Measurements from ENCODE around the gene STYXL1. TPM values are rescaled to one million over a fixed set of nuclear protein-coding genes. Genes with fewer than 3 reads are reported as not detected.

The STYXL1 gene
- total RNA-seq, 1 donor = 10.8 TPM

- Histone ChIP-seq H3K4me1 (ENCODE audit: insufficient read depth, low read length) (no peaks in the 10 kb centered on the region), H3K27me3 (ENCODE audit: insufficient read depth, low read length) (no peaks in the 10 kb centered on the region), H3K4me3 (ENCODE audit: low read length) (no peak overlapping the region), H3K9me3 (ENCODE audit: low read depth, low read length) (no peaks in the 10 kb centered on the region)
These were observed 62.2 kb downstream of the STYXL1 start for GRCh38 chr7:75985518-75986146.

GRCh38 chr7:75985009-75985517 is 62.7 kb downstream of the STYXL1 start:
- Histone ChIP-seq H3K4me1 (ENCODE audit: insufficient read depth, low read length) (no peaks in the 10 kb centered on the region), H3K4me3 (ENCODE audit: low read length) (no peak overlapping the region), H3K9me3 (ENCODE audit: low read depth, low read length) (no peaks in the 10 kb centered on the region), H3K27me3 (ENCODE audit: insufficient read depth, low read length) (no peaks in the 10 kb centered on the region)

- H3K9me3 ChIP-seq (ENCODE audit: low read depth, low read length) = no peaks in the 10 kb centered on the region
These were observed 63.4 kb downstream of the STYXL1 start for GRCh38 chr7:75984130-75985008.

GRCh38 chr7:75983471-75984129 is 64.2 kb downstream of the STYXL1 start:
- Histone ChIP-seq H3K4me1 (ENCODE audit: insufficient read depth, low read length) (no peaks in the 10 kb centered on the region), H3K4me3 (ENCODE audit: low read length) (no peak overlapping the region), H3K27me3 (ENCODE audit: insufficient read depth, low read length) (no peaks in the 10 kb centered on the region), H3K9me3 (ENCODE audit: low read depth, low read length) (no peaks in the 10 kb centered on the region)

More at GRCh38 chr7:75984130-75985008, 63.4 kb downstream of the STYXL1 start:
- no peaks in the 10 kb centered on the region for H3K4me1 ChIP-seq (ENCODE audit: insufficient read depth, low read length)
- no peak overlapping the region for H3K4me3 ChIP-seq (ENCODE audit: low read length)
- H3K27me3 ChIP-seq (ENCODE audit: insufficient read depth, low read length) = no peaks in the 10 kb centered on the region

DNA sequence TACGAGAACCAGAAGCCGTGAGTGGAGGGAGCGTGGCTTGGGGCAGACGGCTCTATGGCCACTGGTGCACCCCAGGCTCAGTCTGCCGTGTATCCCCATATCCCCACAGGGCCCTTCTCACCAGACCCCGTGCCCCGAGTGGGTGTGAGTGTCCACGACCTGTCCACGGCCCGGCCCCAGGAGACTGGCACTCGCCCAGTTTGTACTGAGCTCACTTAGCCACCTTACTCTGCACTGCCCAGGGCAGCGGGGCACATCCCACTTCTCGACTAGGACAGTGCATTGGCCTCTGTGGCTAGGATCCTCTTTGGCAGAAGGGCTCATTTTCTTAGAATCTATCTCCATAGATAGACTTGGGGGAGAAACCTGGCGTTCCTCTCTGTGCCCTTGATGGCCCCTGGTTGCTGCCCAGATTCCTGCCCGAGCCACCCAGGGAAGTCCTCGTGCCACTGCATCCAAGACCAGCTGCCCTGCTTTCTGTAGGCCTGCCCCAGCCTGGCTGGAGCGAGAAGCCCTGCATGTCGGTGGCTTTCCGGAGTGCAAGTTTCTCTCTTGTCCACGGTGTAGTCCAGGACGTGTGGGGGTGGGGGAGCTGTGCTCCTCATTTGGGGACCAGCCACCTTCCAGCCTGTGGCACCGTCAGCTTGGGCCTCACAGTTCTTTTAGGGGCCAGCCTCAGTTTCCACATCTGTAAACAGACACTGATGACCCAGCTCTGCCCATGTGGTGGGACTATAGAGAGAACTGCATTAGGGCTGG is 65.3 kb downstream of the STYXL1 start:
- H3K9me3 ChIP-seq (ENCODE audit: low read depth, low read length) = no peaks in the 10 kb centered on the region
- H3K4me1 ChIP-seq (ENCODE audit: insufficient read depth, low read length) = no peaks in the 10 kb centered on the region
- H3K27me3 ChIP-seq (ENCODE audit: insufficient read depth, low read length) = no peaks in the 10 kb centered on the region
- no peak overlapping the region for H3K4me3 ChIP-seq (ENCODE audit: low read length)

DNA sequence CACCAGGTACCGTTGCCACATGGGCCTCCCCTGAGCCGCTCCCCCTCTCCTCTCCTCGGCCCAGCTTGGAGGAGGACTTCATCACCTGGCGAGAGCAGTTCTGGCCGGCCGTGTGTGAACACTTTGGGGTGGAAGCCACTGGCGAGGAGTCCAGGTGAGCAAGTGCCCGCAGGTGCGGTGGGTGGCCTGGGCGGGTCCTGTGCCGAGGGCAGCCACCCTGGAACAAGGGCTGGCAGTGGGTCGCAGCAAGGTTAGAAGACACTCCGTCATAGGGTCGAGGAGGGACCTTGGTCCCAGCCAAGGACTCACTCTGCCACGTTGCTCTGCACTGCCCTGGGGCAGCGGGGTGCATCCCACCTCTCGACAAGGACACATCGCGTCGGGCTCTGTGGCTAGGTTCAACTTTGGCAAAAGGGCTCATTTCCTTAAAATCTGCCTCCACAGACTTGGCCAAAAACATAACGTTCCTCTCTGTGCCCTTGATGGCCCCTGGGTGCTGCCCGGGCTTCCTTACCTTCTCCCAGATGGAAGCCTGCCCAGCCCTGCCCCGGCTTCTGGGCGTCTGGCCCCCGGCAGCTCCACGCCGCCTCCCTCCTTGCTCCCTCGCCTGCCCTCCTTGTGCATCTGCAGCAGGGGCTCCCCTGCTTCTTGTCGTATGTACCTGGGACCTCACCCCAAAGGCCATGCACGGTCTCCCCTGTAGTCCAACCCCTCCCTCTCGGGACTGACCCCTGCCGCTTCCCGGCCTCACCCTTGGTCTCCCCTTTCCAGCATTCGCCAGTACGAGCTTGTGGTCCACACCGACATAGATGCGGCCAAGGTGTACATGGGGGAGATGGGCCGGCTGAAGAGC is 66.1 kb downstream of the STYXL1 start:
- no peaks in the 10 kb centered on the region for H3K9me3 ChIP-seq (ENCODE audit: low read depth, low read length)
- no peaks in the 10 kb centered on the region for H3K4me1 ChIP-seq (ENCODE audit: insufficient read depth, low read length)
- H3K27me3 ChIP-seq (ENCODE audit: insufficient read depth, low read length) = no peaks in the 10 kb centered on the region
- no peak overlapping the region for H3K4me3 ChIP-seq (ENCODE audit: low read length)

DNA sequence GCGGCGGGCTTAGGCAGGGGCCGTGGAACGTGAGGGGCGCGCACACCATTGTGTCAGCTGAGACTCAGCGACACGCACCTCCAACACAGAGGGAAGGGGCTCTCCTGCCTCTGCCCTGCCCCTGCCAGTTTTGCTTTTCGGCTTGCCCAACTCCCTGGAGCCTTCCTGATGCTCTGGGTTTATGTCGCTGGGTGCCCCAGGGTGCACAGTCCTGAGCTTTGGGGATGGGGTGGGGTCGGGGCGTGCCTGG is 66.7 kb downstream of the STYXL1 start:
- H3K4me3 ChIP-seq (ENCODE audit: low read length) = no peak overlapping the region
- H3K9me3 ChIP-seq (ENCODE audit: low read depth, low read length) = no peaks in the 10 kb centered on the region
- H3K4me1 ChIP-seq (ENCODE audit: insufficient read depth, low read length) = no peaks in the 10 kb centered on the region
- H3K27me3 ChIP-seq (ENCODE audit: insufficient read depth, low read length) = no peaks in the 10 kb centered on the region

GRCh38 chr7:75980430-75981202 is 67.2 kb downstream of the STYXL1 start:
- Histone ChIP-seq H3K9me3 (ENCODE audit: low read depth, low read length) (no peaks in the 10 kb centered on the region), H3K27me3 (ENCODE audit: insufficient read depth, low read length) (no peaks in the 10 kb centered on the region), H3K4me3 (ENCODE audit: low read length) (no peak overlapping the region), H3K4me1 (ENCODE audit: insufficient read depth, low read length) (no peaks in the 10 kb centered on the region)

DNA sequence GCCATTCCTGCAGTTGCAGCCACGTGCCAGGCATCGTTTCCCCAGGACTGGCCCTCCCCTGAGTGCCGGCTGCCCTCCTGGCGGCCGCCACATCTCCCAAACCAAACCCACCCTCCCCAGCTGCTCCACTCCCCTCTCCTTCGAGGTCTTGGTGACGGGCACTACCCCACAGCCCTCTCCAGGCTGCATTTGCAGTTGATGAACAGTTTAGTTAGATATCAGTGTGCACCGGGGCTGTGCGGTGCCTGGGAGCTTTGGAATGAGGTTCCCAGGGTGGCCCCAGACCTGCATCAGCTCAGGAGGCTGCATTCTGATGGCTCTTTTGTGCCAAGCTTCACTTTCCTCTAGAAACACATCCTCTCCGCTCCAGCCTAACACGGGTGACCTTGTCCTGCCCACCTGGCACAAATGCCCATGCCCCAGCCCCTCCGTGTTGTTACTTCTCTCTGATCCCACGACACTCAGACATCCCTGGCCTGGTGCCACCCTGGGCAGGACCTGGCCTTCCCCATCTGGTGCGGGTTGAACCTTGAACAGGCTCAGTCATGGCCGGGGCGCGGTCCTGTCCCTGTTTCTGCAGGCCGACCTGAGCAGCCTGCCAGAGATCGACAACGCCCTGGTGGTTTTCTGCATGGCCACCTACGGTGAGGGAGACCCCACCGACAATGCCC is 67.9 kb downstream of the STYXL1 start:
- Histone ChIP-seq H3K27me3 (ENCODE audit: insufficient read depth, low read length) (no peaks in the 10 kb centered on the region), H3K4me3 (ENCODE audit: low read length) (no peak overlapping the region), H3K9me3 (ENCODE audit: low read depth, low read length) (no peaks in the 10 kb centered on the region), H3K4me1 (ENCODE audit: insufficient read depth, low read length) (no peaks in the 10 kb centered on the region)

DNA sequence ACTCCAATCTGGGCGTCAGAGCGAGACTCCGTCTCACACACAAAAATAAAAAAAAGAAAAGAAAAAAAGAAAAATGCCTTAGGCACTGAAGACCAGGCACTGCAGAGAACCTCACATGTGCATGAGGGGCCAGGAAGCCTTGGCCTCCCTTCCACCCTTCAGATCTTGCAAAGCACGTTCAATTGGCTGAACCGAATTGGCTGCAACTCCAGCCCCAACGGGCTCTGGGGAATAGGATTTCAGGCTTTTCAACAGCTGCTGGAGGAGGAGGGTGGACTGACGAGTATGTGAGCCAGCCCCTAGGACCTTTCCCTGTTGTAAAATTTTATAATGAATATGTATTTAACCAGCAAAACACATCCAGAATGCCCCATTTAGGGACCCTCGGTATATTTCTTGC is 70.1 kb downstream of the STYXL1 start:
- H3K9me3 ChIP-seq (ENCODE audit: low read depth, low read length) = no peaks in the 10 kb centered on the region
- no peak overlapping the region for H3K4me3 ChIP-seq (ENCODE audit: low read length)
- H3K27me3 ChIP-seq (ENCODE audit: insufficient read depth, low read length) = no peaks in the 10 kb centered on the region
- H3K4me1 ChIP-seq (ENCODE audit: insufficient read depth, low read length) = no peaks in the 10 kb centered on the region

DNA sequence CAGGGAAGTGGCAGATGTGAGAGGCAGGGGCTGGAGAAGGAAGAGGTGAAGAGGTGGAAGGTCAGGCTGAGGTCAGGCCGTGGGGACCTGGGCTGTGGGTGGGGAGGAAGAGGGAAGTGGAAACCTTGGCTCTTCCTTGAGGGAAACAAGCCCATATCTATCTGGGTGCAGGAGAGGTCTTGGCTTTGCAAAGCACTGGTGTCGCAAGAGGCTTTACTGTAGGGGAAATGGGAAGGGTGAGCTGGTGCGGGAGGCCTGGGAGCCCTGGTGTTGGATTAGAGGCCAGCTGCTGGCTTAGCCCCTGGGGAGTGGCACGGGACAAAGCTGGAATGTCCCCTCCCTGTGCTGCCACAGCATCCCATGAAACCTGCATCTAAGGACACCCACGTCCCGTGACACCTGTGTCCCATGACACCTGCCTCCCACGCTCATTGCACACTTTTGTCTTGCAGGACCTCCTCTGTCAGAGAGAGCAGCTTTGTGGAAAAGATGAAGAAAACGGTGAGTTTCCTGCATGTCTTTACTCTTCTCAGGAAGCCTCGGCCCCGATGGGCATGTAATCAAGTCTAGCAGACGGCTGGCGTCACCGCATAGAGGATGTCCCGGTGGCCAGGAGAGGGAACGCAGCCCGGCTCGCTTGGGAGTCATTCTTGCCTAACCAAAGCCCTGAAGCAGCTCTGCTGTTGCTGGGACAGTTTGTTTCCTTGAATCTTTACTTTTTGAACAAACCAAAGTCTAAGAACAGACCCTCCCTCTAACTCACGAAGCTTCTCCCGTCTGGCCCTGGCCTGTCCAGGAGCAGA is 75.6 kb downstream of the STYXL1 start:
- peaks cover 22% of the 10 kb centered on the region for H3K4me1 ChIP-seq (ENCODE audit: insufficient read depth, low read length)
- H3K4me3 ChIP-seq (ENCODE audit: low read length) = no peak overlapping the region
- no peaks in the 10 kb centered on the region for H3K9me3 ChIP-seq (ENCODE audit: low read depth, low read length)
- H3K27me3 ChIP-seq (ENCODE audit: insufficient read depth, low read length) = no peaks in the 10 kb centered on the region

DNA sequence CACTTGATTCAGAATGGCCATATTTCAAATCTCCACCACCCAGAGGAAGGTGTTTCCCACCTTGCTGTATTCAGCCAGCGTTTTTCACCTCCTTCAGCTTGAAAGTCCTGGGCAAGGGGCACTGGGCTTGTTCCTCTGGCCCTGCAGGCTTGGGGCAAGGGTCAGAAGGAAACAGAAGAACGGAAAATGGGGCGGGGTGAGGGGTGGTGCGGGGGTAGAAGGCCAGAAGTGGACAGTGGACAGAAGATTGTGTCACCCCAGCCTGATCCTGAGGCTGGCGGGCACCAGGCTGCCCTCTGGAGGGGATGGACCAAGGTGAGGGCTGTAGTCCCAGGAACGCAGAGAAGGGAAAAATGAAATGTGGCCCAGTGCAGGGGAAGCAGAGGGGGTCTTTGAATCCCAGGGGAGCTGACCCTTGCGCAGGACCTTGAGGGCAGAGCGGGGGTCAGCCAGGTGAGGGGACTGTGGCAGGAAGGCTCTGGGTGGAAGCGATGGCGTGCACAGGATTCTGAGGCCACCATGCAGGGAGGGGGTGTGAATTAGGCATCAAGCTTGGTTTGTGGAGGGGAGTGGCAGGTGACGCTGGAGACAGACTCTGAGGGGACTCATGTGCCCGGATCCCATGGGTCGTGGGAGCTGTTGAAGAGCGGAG is 76.4 kb downstream of the STYXL1 start:
- Histone ChIP-seq H3K4me1 (ENCODE audit: insufficient read depth, low read length) (peaks cover 24% of the 10 kb centered on the region), H3K9me3 (ENCODE audit: low read depth, low read length) (no peaks in the 10 kb centered on the region), H3K4me3 (ENCODE audit: low read length) (no peak overlapping the region), H3K27me3 (ENCODE audit: insufficient read depth, low read length) (no peaks in the 10 kb centered on the region)

All from mononuclear cell (primary cell).